GM18951 (cell line): ENCODE data around the gene PACS1.

ENCODE experiments used
- POLR2A ChIP-seq: IDR thresholded peaks from 4 replicates; pipeline ENCODE4 v1.6.1; 2011; ENCODE audit warnings: mild to moderate bottlenecking; ENCODE audit not compliant: insufficient read length, insufficient read depth; ENCODE audit errors: extremely low read depth
- in situ Hi-C: fragments of 300-500 bp; cut with MboI; formaldehyde crosslinking; loops from one replicate; pipeline ENCODE4 v1.12.0; 2022; ENCODE audit warnings: low sequenced_read_pairs, mixed read lengths, inconsistent platforms; ENCODE audit not compliant: unreplicated experiment

The PACS1 gene

GRCh38 chr11:66222358-66223149 is 152.5 kb downstream of the PACS1 start:
- TF ChIP-seq POLR2A: no peak
- in situ Hi-C loops: no loop called here

GRCh38 chr11:66224226-66224855 is 154.3 kb downstream of the PACS1 start:
- in situ Hi-C loops: no loop called here

GRCh38 chr11:66225066-66225465 is 155.0 kb downstream of the PACS1 start:
- in situ Hi-C loops: no loop called here
- TF ChIP-seq POLR2A: no peak

More at GRCh38 chr11:66224226-66224855, 154.3 kb downstream of the PACS1 start:
- TF ChIP-seq POLR2A: no peak

DNA sequence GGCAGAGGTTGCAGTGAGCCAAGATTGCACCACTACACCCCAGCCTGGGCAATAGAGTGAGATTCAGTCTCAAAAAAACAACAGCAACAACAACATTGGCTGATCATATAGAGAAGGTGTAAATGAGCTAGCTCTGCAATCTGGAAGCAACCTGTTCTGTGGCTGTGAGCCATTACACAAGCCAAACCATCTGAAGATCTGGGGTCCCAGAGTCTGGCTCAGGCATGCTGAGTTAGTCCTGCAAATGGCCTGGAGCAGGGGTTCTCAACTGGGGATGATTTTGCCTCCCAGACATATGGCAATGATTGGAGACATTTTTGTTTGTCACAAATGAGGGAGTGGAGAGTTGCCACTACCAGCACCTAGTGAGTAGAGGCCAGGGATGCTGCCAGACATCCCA is 156.0 kb downstream of the PACS1 start:
- in situ Hi-C loops: no loop called here
- no peak for TF ChIP-seq POLR2A

DNA sequence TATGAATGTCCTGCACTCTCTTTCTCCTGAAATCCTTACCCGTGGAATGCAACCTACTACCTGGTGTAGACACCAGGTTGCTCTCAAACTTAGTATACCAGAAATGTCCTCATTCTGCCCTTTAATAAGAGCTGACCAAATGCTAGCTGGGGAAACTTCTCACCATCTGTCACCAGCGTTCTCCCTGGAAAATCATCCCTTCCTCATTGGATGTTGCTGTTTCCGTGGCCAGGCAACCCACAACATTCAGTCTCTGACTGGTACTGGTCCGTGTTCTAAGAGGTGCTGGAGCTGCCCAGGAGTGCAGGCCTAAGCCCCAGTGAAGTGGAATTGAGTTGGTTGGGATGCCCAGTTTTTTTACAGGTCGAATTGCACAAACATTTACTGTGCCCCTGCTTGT is 157.6 kb downstream of the PACS1 start:
- in situ Hi-C loops: no loop called here
- no peak for TF ChIP-seq POLR2A

DNA sequence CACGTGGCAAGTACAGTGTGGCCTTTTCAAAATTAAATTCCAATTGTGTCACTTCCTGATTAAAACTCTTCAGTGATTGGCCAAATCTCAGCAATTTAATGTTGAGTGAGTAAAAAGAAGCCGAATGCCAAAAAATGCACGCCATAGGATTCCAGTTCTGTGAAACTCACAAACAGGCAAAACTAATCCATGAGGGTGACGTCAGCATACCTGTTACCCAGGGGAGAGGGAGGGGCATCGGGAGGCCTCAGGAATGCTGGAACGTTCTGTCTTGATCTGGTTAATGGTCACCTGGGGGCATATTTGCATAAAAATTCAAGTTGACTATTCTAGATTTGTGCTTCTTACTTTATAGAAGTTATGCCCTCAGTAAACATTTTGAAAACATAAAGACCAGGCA is 158.4 kb downstream of the PACS1 start:
- TF ChIP-seq POLR2A: no peak
- in situ Hi-C loops: no loop called here

DNA sequence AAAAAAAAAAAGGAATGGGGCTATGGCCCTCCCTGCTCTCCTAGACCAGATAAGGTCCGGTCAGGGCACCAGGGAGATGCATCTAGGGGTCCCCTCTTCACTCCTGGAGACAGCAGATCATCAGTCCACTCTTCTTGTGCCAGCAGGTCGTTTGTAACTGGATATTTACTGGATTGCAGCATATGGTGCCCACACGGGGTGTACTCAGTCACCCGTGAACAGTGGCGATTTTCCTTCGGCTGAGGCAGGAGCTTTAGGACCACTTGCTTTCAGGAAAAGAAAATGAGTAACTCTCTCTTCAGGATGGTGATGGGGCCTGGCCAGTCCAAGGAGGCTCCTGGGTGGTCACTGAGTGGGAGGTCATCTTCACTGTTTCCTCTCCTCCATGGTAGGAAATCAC is 160.1 kb downstream of the PACS1 start:
- in situ Hi-C loops: no loop called here
- no peak for TF ChIP-seq POLR2A

DNA sequence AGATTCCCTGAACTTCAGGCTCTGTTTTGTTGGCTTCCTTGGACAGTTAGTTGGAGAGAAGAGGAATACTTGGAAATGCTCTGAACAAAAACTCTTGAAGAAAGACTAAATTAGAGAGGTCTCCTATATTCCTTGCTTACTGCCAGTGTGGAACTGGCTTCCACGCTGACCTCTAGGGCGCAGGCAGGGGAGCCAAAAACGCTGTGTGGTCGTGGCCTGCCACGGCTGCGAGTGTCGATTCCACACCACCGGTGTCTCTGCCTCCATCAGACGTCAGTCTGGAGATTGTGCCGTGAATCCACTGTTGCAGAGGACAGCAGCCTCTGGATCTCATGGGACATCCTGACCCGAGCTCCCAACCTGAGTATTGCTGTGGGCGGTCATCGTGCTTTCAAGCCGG is 160.9 kb downstream of the PACS1 start:
- TF ChIP-seq POLR2A: no peak
- in situ Hi-C loops: no loop called here

DNA sequence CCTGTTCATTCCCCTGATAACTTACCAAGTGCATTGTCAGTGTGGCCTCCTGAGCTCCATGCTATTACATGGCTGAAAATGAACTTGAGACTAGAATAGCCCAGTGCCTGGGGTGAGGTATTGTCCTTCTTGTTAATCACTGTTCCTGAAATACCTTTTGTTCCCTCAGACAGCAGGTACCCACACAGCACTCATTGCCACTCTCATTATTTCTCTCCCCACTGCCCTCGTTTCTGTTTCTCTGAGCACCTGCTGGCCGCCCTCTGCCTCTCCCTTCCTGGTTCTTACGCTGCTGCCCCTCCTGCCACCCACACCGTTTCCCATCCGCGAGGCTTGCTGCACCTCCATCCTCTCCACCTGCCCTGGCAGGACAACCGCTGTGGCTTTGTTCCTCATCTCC is 161.5 kb downstream of the PACS1 start:
- TF ChIP-seq POLR2A: no peak
- in situ Hi-C loops: no loop called here

GRCh38 chr11:66232769-66233168 is 162.7 kb downstream of the PACS1 start:
- in situ Hi-C loops: no loop called here

GRCh38 chr11:66233301-66233700 is 163.2 kb downstream of the PACS1 start:
- in situ Hi-C loops: no loop called here
- no peak for TF ChIP-seq POLR2A

More at GRCh38 chr11:66232769-66233168, 162.7 kb downstream of the PACS1 start:
- no peak for TF ChIP-seq POLR2A

- in situ Hi-C loops: no loop called here
- TF ChIP-seq POLR2A: no peak
These were observed 165.1 kb downstream of the PACS1 start for GRCh38 chr11:66235141-66235540.

DNA sequence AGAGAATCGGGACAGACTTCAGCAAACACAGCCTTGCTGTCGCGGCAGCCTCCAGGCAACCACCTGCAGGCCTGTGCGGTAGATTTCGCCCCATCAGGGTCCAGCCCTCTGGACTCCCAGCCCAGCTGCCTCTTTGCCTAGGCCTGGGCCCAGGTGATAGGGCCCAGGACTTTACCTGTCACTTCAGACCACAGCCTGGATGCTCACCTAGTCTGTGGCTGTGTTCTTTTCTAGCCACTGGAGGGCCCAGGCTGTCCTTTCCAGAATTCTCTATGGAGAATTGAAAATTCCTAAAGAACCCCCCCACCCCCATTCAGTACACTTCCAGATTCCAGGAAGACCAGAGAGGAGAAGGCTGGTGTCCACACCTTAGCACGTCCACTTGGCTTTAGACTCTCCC is 167.8 kb downstream of the PACS1 start:
- in situ Hi-C loops: no loop called here
- TF ChIP-seq POLR2A: no peak

DNA sequence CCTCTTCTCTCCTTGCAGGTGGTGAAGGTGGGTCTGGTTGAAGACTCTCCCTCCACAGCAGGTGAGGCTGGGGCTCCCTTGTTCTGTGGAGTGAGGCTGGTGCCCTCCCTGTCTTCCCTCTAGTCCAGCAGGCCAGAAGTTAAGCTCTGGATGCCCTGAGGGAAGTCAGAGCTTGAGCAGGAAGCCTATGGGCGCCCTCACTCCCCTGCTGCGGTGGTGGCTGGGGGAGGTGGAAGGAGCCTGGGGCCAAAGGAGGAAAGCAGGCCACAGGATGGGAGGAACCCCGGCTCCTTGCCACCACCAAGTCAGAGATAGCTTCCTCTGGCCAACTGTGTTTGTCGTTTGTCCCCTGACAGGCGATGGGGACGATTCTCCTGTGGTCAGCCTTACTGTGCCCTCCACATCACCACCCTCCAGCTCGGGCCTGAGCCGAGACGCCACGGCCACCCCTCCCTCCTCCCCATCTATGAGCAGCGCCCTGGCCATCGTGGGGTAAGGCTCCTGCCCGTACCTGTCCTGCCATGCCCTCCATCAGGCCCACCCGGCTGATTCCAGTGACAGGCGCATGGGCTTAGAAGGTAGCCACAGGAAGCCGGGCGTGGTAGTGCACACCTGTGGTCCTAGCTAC is 168.8 kb downstream of the PACS1 start:
- in situ Hi-C loops: no loop called here
- no peak for TF ChIP-seq POLR2A
